NCI-H146 (cell line): ENCODE measurements around the gene SPTSSA.
"Not testable (repeated sequence)": the region's sequence is repeated elsewhere in the genome, so short reads cannot be mapped to it uniquely, and the experiment has no call there.

Experiments used
- DNase-seq: peaks from one replicate; lab custom pipeline; 2025; lab: John Stamatoyannopoulos, UW

SPTSSA gene

GRCh38 chr14:34462132-34462893 lies at the start of gene SPTSSA:
Gene SPTSSA (minus strand): TSS chr14:34462240. CDS start chr14:34462207, 33 bp downstream.
- DNase-seq: peak; percentile 88

- no peak for DNase-seq
Observed at GRCh38 chr14:34507884-34508283, 45.8 kb upstream of the SPTSSA start.

GRCh38 chr14:34507459-34507858 lies 45.4 kb upstream of the SPTSSA start:
- DNase-seq: no peak

GRCh38 chr14:34505124-34505491 lies 43.1 kb upstream of the SPTSSA start:
- not testable (repeated sequence) for DNase-seq

GRCh38 chr14:34504027-34504426 lies 42.0 kb upstream of the SPTSSA start:
- not testable (repeated sequence) for DNase-seq

GRCh38 chr14:34502545-34503225 lies 40.6 kb upstream of the SPTSSA start:
- no peak for DNase-seq

- DNase-seq: no peak
Observed at GRCh38 chr14:34502001-34502400, 40.0 kb upstream of the SPTSSA start.

GRCh38 chr14:34501004-34501580 lies 39.1 kb upstream of the SPTSSA start:
- DNase-seq: no peak

- DNase-seq: peak; percentile 25
Observed at GRCh38 chr14:34498684-34499412, 36.8 kb upstream of the SPTSSA start.

GRCh38 chr14:34496679-34497513 lies 34.9 kb upstream of the SPTSSA start:
- no peak for DNase-seq

- no peak for DNase-seq
Observed at GRCh38 chr14:34496007-34496678, 34.1 kb upstream of the SPTSSA start.

GRCh38 chr14:34489324-34489723 lies 27.3 kb upstream of the SPTSSA start:
- no peak for DNase-seq

GRCh38 chr14:34488528-34488927 lies 26.5 kb upstream of the SPTSSA start:
- no peak for DNase-seq

- no peak for DNase-seq
Observed at GRCh38 chr14:34484726-34485125, 22.7 kb upstream of the SPTSSA start.

GRCh38 chr14:34482463-34482862 lies 20.4 kb upstream of the SPTSSA start:
- no peak for DNase-seq

GRCh38 chr14:34479694-34480093 lies 17.7 kb upstream of the SPTSSA start:
- DNase-seq: no peak

GRCh38 chr14:34478261-34478660 lies 16.2 kb upstream of the SPTSSA start:
- DNase-seq: no peak

GRCh38 chr14:34476036-34476435 lies 14.0 kb upstream of the SPTSSA start:
- DNase-seq: not testable (repeated sequence)

GRCh38 chr14:34475163-34475562 lies 13.1 kb upstream of the SPTSSA start:
- DNase-seq: no peak

GRCh38 chr14:34474187-34474679 lies 12.2 kb upstream of the SPTSSA start:
- no peak for DNase-seq
